DMS 273 (cell line): ENCODE measurements around the gene ERBB4.

Experiments used
- DNase-seq: peaks from one replicate; lab custom pipeline; 2025; ENCODE audit not compliant: unreplicated experiment; lab: John Stamatoyannopoulos, UW

Gene ERBB4

GRCh38 chr2:212428681-212429478, 109.7 kb downstream of the ERBB4 start:
- no peak for DNase-seq

GRCh38 chr2:212427638-212428037, 111.0 kb downstream of the ERBB4 start:
- DNase-seq: no peak

- no peak for DNase-seq
Observed at GRCh38 chr2:212426637-212427412, 111.8 kb downstream of the ERBB4 start.

- DNase-seq: no peak
Observed at GRCh38 chr2:212424082-212424481, 114.5 kb downstream of the ERBB4 start.

GRCh38 chr2:212423089-212423488, 115.5 kb downstream of the ERBB4 start:
- DNase-seq: no peak

GRCh38 chr2:212421556-212422334, 116.9 kb downstream of the ERBB4 start:
- DNase-seq: no peak

- no peak for DNase-seq
Observed at GRCh38 chr2:212416086-212416485, 122.5 kb downstream of the ERBB4 start.

- no peak for DNase-seq
Observed at GRCh38 chr2:212414767-212415211, 123.8 kb downstream of the ERBB4 start.

- DNase-seq: no peak
Observed at GRCh38 chr2:212409560-212409959, 129.0 kb downstream of the ERBB4 start.

- DNase-seq: no peak
Observed at GRCh38 chr2:212408524-212408923, 130.1 kb downstream of the ERBB4 start.

GRCh38 chr2:212406716-212407115, 131.9 kb downstream of the ERBB4 start:
- DNase-seq: no peak

GRCh38 chr2:212402316-212402715, 136.3 kb downstream of the ERBB4 start:
- peak; percentile 12 for DNase-seq

GRCh38 chr2:212398316-212398715, 140.3 kb downstream of the ERBB4 start:
- DNase-seq: no peak

GRCh38 chr2:212392544-212392943, 146.1 kb downstream of the ERBB4 start:
- DNase-seq: no peak

- no peak for DNase-seq
Observed at GRCh38 chr2:212392043-212392442, 146.6 kb downstream of the ERBB4 start.

- no peak for DNase-seq
Observed at GRCh38 chr2:212387146-212387545, 151.5 kb downstream of the ERBB4 start.

GRCh38 chr2:212385241-212385640, 153.4 kb downstream of the ERBB4 start:
- no peak for DNase-seq

- DNase-seq: peak; percentile 13
Observed at GRCh38 chr2:212384027-212384426, 154.6 kb downstream of the ERBB4 start.

GRCh38 chr2:212381428-212382102, 157.0 kb downstream of the ERBB4 start:
- DNase-seq: peak; percentile 53

GRCh38 chr2:212379103-212379502, 159.5 kb downstream of the ERBB4 start:
- no peak for DNase-seq

GRCh38 chr2:212367431-212367830, 171.2 kb downstream of the ERBB4 start:
- DNase-seq: no peak
